ENCODE measurements around the gene SIAH1.
"Not testable (repeated sequence)": the region's sequence is repeated elsewhere in the genome, so short reads cannot be mapped to it uniquely, and the experiment has no call there.

The SIAH1 gene

DNA sequence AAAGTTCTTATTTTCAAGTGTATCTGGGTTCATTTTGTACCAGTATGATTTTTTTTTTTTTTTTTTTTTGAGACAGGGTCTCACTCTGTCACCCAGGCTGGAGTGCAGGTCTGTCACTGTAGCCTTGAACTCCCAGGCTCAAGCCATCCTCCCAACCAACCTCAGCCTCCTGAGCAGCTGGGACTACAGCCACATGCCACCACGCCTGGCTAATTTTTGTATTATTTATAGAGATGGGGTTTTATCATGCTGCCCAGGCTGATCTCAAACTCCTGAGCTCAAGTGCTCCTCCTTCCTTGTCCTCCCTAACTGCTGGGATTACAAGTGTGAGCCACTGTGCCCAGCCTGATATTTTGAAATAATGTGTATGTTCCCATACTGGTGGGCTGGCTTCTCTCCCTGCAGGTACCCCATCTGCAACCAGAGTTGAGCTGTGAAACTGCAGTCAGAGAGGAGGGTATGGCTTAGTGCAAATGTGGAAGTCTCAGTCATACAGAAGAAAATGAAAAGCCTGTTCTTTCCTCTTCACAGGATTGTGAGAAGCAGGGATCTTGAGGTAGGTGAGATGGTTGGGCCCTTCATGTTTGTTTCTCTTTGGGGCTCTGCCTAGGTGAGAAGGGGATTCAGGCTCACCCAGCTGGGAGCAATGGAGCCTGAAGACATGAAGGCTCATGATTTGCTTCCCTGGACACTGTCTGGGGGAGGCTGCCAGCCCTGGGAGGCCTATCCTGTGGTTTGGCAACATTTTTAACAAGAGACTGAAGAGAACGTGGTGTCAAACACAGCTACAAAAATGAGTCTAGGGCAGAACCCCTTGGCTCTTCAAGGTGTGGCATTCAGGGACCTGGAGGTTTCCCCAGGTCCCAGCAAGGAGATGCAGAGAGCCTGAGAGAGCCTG is 41.3 kb upstream of the SIAH1 start:
- H3K4me3 ChIP-seq: no peak overlapping the region
- no peak overlapping the region for H3K27ac ChIP-seq
- TF ChIP-seq, protein P1, sequence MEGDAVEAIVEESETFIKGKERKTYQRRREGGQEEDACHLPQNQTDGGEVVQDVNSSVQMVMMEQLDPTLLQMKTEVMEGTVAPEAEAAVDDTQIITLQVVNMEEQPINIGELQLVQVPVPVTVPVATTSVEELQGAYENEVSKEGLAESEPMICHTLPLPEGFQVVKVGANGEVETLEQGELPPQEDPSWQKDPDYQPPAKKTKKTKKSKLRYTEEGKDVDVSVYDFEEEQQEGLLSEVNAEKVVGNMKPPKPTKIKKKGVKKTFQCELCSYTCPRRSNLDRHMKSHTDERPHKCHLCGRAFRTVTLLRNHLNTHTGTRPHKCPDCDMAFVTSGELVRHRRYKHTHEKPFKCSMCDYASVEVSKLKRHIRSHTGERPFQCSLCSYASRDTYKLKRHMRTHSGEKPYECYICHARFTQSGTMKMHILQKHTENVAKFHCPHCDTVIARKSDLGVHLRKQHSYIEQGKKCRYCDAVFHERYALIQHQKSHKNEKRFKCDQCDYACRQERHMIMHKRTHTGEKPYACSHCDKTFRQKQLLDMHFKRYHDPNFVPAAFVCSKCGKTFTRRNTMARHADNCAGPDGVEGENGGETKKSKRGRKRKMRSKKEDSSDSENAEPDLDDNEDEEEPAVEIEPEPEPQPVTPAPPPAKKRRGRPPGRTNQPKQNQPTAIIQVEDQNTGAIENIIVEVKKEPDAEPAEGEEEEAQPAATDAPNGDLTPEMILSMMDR (IDR thresholded peaks at IDR 0.05): no peak
- no peak for DNase-seq (ENCODE audit: low spot score)

DNA sequence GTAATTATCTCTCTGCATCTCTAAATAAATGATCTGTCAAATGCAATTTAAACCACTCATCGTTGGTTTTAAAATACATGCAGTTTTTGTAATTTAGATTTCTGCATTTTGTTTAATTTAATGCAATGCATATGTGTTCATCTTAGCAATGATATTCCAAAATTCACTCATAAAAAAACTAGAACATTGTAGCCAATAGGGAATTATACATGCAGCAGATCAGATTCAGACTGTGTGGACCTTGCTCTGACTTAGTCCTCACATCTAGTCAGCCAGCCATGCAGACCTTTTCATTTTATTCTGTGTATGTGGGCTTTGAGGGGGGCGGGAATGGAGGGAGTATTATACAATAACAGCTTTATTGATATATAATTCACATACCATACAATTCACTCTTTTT is 37.3 kb upstream of the SIAH1 start:
- TF ChIP-seq, protein P1 (IDR thresholded peaks at IDR 0.05): no peak
- Histone ChIP-seq H3K4me3 (no peak overlapping the region), H3K27ac (no peak overlapping the region)
- DNase-seq (ENCODE audit: low spot score): no peak

DNA sequence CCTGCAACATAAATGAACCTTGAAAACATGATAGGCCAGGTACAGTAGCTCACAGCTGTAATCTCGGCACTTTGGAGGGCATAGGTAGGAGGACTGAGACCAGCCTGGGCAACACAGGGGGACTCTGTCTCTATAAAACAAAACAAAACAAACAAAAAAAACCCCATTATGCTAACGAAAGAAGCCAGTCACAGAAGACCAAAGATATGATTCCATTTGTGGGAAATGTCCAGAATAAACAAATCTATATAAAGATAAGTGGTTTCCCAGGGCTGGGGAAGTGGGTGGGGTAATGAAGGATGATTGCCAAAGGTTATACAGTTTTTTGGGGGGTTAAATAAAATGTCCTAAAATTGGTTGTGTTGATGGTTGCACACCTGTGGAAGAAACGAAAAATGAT is 36.5 kb upstream of the SIAH1 start:
- TF ChIP-seq, protein P1 (IDR thresholded peaks at IDR 0.05): no peak
- Histone ChIP-seq H3K27ac (no peak overlapping the region), H3K4me3 (no peak overlapping the region)
- DNase-seq (ENCODE audit: low spot score): no peak

DNA sequence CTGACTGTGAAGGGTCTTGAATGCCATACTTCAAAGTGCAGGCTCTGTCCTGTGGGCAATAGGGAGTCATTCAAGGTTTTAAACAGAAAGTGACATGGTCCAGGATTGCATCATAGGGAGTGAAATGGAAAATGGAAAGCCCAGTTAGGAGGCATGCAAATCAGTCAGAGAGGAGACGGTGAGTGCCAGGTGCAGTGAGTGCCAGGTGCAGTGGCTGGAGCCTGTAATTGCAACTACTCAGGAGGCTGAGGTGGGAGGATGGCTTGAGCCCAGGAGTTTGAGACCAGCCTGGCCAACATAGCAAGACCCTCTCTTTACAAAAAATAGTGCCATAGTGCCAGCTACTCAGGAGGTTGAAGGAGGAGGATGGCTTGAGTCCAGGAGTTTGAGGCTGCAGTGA is 35.2 kb upstream of the SIAH1 start:
- H3K27ac ChIP-seq: no peak overlapping the region
- DNase-seq (ENCODE audit: low spot score): no peak
- H3K4me3 ChIP-seq: no peak overlapping the region
- TF ChIP-seq, protein P1 (IDR thresholded peaks at IDR 0.05): no peak

DNA sequence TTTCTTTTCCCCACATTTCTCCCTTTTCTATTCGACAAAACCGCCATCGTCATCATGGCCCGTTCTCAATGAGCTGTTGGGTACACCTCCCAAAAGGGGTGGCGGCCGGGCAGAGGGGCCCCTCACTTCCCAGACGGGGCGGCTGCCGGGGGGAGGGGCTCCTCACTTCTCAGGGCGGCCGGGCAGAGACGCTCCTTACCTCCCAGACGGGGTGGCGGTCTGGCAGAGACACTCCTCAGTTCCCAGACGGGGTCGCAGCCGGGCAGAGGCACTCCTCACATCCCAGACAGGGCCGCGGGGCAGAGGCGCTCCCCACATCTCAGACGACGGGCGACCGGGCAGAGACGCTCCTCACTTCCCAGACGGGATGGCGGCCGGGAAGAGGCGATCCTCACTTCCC is 31.4 kb upstream of the SIAH1 start:
- DNase-seq (ENCODE audit: low spot score); H3K27ac ChIP-seq; H3K4me3 ChIP-seq: not testable (repeated sequence)

DNA sequence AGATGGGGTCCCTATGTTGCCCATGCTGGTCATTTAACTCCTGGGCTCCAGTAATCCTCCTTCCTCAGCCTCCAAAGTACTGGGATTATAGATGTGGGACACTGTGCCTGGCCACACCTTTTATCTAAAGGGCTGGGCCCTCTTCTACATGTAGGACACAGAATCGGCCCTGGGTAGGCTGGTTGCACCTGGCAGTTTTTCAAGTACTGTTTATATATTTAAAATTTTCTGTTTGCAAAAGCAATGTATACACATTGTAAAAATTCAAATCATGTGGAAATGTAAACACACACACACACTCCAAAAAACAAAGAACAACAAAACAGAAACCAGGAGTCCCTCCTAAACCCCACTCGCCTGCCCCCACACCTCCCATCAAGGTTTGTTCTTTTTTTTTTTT is 28.1 kb upstream of the SIAH1 start:
- H3K4me3 ChIP-seq: no peak overlapping the region
- no peak overlapping the region for H3K27ac ChIP-seq

DNA sequence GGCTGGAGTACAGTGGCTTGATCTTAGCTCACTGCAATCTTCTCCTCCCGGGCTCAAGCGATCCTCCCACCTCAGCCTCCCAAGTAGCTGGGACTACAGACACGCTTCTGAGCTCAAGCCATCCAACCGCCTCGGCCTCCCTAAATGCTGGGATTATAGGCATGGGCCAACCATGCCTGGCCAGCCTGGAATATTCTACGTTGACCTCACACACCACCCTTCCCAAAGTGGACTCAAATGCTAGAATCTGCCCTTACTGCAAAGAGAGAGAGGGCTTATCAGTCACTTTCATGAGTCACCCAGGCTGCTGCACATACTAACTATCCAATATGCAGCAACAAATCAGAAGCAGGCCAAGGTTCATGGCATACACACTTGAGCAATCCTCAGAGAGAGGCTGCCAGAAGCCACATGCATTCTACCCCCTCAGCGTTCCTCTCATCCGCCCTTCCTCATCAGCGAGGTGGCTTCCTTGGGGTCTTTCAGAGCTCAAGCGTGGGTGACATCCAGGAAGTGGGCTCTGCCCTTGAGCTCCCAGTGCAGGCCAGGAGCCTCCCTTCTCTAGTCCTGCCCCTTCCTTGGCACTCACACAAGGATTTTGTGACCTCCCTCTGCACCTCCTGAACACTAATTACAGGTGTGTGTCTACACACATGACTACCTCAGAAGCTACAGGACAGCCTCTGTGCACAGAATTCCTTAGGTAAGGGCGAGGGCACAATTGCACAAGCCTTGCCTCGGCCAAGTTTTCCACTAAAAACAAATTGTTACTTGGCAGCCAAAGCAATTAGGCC is 24.8 kb upstream of the SIAH1 start:
- TF ChIP-seq, protein P1 (IDR thresholded peaks at IDR 0.05): no peak
- peak overlapping the region in 1 of 2 donors; percentile 22 for H3K27ac ChIP-seq
- no peak for DNase-seq (ENCODE audit: low spot score)
- H3K4me3 ChIP-seq: no peak overlapping the region

More for the DNA sequence above, 28.1 kb upstream of the SIAH1 start:
- DNase-seq (ENCODE audit: low spot score): no peak
- TF ChIP-seq, protein P1 (IDR thresholded peaks at IDR 0.05): no peak

Data from coronary artery (tissue), 2 donors.